ENCODE measurements around the gene ACTA2. TPM values are rescaled to one million over a fixed set of nuclear protein-coding genes. Genes with fewer than 3 reads are reported as not detected.
A peak's percentile ranks its signal among the peaks of the same experiment; 100 is the strongest.

Gene ACTA2
- total RNA-seq, 1 donor = 1.8 TPM

DNA sequence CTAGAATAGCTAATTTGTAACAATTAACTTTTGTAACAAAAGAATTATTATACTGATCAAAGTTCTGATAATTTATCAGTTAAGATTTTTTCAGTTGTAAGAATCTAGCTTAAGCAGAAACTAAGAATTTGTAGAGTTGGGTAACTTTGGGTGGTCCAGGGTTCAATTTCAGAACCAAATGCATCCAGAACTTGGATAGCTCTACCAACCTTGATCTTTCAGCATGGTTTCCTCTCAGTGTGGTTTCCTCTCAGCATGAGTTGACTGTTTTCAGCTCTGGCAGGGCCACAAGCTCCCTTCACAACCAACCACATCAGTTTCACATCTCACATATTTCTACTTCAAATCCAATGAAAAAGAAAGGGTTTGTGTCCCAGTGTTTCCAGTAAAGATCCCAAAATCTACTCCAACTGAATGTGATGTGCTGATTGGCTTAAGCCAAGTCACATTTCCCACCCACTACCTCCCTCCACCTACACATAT is 34.7 kb upstream of the ACTA2 start:
- Histone ChIP-seq H3K4me3 (ENCODE audit: low read length) (no peak overlapping the region), H3K9me3 (ENCODE audit: low read depth, low read length) (no peaks in the 10 kb centered on the region), H3K27me3 (ENCODE audit: insufficient read depth, low read length) (no peaks in the 10 kb centered on the region), H3K4me1 (ENCODE audit: insufficient read depth, low read length) (peaks cover 39% of the 10 kb centered on the region)

DNA sequence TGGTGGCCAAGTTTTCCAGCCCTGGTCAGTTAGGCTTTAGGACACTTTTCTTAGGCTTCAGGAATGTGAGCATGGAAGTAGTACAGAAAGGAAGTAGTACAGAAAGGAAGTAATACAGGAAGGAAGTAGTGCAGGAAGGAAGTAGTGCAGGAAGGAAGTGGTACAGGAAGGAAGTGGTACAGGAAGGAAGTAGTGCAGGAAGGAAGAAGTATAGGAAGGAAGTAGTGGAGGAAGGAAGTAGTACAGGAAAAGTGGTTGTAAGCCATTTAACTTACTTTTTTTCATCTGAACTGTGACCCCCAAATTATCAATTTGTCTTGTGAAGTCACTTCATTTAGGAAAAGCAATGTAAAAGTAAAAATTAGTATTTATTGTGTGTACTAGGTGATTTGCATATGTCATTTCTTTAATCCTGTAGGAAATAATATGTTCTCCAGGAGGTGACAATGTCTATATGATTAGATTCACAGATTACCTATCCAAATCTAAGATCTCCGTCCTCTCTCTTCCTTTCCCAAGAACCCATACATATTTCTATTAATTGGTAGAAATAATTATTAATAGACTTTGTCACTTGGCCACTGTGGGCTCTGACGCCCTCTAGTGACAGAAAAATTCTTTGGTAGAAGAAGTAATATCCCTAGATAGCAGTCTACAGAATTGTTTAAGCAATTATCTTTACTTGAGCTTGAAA is 34.1 kb upstream of the ACTA2 start:
- H3K9me3 ChIP-seq (ENCODE audit: low read depth, low read length) = no peaks in the 10 kb centered on the region
- peaks cover 34% of the 10 kb centered on the region for H3K4me1 ChIP-seq (ENCODE audit: insufficient read depth, low read length)
- H3K4me3 ChIP-seq (ENCODE audit: low read length) = no peak overlapping the region
- no peaks in the 10 kb centered on the region for H3K27me3 ChIP-seq (ENCODE audit: insufficient read depth, low read length)

DNA sequence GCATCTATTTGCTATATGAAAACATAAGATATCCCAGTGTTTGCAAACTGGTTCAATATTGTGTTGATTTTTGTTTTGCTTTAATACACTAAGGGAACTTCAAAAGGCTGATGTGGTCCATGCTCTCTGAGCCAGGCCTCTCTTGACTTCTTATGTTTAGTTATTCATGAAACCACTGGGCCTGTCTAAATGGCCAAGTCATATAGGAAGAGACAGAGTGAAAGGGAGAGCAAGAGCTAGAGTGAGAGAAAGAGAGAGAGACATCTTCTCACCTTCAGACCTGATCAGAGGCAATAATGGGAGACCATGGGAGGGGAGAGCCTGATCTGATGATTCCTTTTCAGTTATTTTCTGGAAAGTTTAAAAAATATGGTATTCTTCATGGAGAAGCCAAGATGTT is 32.0 kb upstream of the ACTA2 start:
- peaks cover 25% of the 10 kb centered on the region for H3K4me1 ChIP-seq (ENCODE audit: insufficient read depth, low read length)
- H3K9me3 ChIP-seq (ENCODE audit: low read depth, low read length) = no peaks in the 10 kb centered on the region
- no peaks in the 10 kb centered on the region for H3K27me3 ChIP-seq (ENCODE audit: insufficient read depth, low read length)
- no peak overlapping the region for H3K4me3 ChIP-seq (ENCODE audit: low read length)

DNA sequence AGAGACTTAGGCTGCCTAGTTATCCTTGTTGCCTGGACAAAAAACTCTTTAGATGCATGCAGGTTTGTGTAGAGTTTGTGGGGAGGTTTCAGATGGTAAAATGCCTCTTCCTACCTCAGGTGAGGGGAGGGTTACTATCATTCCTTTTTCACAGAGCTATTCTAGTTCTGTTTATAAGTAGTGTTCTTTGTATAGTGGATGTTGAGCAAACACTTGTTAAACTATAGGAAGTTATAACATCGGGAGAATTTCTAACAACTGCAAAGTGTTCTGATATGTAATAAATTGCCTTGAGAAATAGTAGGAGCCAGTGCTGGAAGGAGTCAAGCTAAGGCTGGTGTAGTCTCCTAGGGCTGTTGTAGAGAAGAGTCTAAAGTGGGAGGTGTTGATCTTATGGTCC is 31.4 kb upstream of the ACTA2 start:
- H3K4me3 ChIP-seq (ENCODE audit: low read length) = no peak overlapping the region
- peaks cover 19% of the 10 kb centered on the region for H3K4me1 ChIP-seq (ENCODE audit: insufficient read depth, low read length)
- H3K9me3 ChIP-seq (ENCODE audit: low read depth, low read length) = no peaks in the 10 kb centered on the region
- no peaks in the 10 kb centered on the region for H3K27me3 ChIP-seq (ENCODE audit: insufficient read depth, low read length)

DNA sequence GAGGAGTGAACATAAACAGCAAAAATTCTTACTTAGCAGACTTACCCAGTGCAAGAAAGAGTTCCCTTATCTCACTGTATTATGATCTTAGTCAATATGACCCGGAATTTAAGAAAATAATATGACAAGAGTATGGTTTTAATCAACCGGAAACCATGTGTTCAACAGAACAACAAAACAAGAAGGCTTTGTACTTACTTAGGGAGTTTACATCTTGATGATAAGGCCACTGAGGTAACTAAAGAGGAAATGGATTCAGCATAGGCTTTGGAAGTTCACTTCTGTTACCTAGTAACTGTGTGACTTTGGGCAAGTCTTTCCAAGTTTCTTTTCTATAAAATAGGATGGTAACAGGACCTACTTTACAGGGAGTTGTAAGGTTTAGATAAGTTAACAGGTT is 30.6 kb upstream of the ACTA2 start:
- Histone ChIP-seq H3K27me3 (ENCODE audit: insufficient read depth, low read length) (no peaks in the 10 kb centered on the region), H3K4me1 (ENCODE audit: insufficient read depth, low read length) (peaks cover 13% of the 10 kb centered on the region), H3K9me3 (ENCODE audit: low read depth, low read length) (no peaks in the 10 kb centered on the region), H3K4me3 (ENCODE audit: low read length) (no peak overlapping the region)

DNA sequence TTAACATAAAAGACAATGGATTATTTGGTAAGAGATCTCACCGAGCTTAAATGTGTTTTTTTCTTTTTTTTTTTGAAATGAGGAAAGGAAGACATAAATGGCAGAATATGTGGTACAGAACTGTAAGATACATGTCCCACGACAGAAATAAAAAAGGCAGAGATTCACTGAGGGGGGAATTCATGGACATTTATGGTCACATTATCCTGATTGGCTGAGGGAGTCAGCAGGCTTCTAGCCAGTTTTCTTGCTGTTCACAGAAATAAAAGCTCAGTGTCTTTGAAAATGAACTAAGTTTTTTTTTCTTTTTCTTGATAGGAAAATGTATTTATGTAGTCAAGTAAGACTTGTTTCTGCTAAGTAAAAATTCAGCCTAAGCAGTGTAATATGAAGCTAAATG is 29.8 kb upstream of the ACTA2 start:
- Histone ChIP-seq H3K4me3 (ENCODE audit: low read length) (no peak overlapping the region), H3K9me3 (ENCODE audit: low read depth, low read length) (no peaks in the 10 kb centered on the region)

DNA sequence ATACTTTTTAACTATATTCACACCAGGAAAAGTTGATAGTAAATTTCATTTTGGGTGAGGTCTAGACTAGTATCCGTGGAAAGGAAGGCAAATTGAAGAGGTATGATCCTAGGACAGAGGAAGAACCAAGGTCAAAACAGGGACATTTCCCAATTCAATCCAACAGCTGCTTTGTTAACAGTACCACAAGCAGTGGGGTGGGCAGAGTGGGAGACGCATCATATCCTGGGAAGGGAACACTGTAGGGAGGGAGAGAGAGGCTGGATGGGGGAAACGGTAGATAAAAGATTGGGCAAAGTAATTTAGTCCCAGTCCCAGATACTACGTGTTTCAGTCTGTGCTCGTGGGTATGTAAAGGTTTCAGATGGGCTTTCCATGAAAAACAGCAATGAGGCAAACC is 28.9 kb upstream of the ACTA2 start:
- Histone ChIP-seq H3K4me3 (ENCODE audit: low read length) (no peak overlapping the region), H3K4me1 (ENCODE audit: insufficient read depth, low read length) (no peaks in the 10 kb centered on the region), H3K27me3 (ENCODE audit: insufficient read depth, low read length) (no peaks in the 10 kb centered on the region), H3K9me3 (ENCODE audit: low read depth, low read length) (no peaks in the 10 kb centered on the region)

More for the DNA sequence above, 29.8 kb upstream of the ACTA2 start:
- Histone ChIP-seq H3K27me3 (ENCODE audit: insufficient read depth, low read length) (no peaks in the 10 kb centered on the region), H3K4me1 (ENCODE audit: insufficient read depth, low read length) (peaks cover 5% of the 10 kb centered on the region)

DNA sequence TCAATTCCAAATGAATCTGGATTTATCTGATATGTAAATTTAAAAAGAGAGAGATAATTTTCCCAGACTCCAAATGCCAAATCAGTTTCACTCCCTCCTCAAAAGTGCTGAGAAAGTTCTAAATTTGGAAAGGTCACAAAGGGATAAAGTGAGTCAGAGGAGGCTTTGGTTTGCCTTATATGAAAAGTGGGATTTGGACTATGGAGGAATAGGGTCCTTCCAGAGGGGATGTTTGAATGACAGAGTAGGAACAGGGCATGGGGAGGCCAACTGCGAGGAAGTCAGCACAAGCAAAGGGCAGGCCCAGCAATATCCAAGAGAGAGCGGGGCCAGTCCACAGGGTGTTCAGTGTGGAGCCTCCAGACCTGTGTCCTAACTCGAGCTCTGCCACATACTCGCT is 28.2 kb upstream of the ACTA2 start:
- Histone ChIP-seq H3K4me1 (ENCODE audit: insufficient read depth, low read length) (no peaks in the 10 kb centered on the region), H3K4me3 (ENCODE audit: low read length) (no peak overlapping the region), H3K27me3 (ENCODE audit: insufficient read depth, low read length) (no peaks in the 10 kb centered on the region), H3K9me3 (ENCODE audit: low read depth, low read length) (no peaks in the 10 kb centered on the region)

DNA sequence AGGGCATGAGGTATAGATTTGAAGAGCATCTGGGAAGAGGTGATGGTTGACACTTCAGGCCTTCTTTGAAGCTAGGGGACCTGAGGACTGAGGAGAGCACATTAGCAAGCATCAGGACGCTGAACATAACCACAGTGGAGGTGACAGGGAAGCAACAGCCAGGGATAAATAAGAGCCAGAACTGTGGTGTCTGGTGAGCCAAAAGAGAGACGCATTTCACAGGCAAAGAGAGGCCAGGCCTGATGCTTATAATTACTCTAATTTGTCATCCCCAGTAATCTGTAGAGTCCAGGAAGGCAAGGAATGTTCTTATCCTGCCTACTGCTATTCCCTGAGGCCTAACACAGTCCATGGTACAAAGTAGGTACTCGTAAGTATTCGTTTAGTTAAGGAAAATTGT is 27.7 kb upstream of the ACTA2 start:
- Histone ChIP-seq H3K4me1 (ENCODE audit: insufficient read depth, low read length) (peaks cover 5% of the 10 kb centered on the region), H3K27me3 (ENCODE audit: insufficient read depth, low read length) (no peaks in the 10 kb centered on the region), H3K9me3 (ENCODE audit: low read depth, low read length) (no peaks in the 10 kb centered on the region), H3K4me3 (ENCODE audit: low read length) (no peak overlapping the region)

DNA sequence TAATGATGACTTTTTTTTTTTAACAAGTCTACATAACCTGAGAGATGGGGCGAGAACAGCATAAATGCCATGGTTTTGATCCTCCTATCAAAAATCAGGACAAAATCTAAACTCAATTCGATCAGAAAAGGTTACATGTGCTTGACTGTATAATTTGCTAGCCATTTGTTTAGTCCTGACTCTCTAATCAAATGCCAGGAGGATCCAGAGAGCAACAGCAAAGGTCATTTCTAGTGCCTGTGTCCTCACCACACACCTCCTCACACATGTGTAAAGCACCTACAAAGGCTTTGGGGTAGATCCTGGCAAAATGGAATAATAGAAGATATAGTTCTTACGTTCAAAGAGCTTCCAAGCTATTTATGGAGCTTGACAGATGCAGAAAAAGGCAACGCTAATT is 27.0 kb upstream of the ACTA2 start:
- no peaks in the 10 kb centered on the region for H3K27me3 ChIP-seq (ENCODE audit: insufficient read depth, low read length)
- no peak overlapping the region for H3K4me3 ChIP-seq (ENCODE audit: low read length)
- H3K9me3 ChIP-seq (ENCODE audit: low read depth, low read length) = no peaks in the 10 kb centered on the region
- peaks cover 9% of the 10 kb centered on the region for H3K4me1 ChIP-seq (ENCODE audit: insufficient read depth, low read length)

DNA sequence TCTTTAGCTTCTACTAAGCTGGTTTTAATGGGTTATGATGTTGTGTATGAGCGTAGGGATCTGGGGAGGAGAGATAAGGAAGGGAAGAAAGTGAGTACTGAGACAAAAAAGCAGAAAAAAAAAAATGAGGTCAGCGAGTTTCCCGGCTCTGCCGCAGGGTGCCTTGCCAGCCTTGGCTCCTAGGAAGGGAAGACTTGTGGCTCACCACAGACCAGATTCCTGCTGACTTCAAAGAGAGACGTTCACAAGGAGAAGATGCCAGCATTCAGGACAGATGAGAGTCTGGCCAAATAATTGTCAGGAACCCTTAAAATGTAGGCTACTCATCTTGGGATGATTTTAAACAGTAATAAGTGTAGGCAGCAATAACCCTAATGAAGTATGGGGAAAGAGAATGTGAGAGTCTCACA is 26.6 kb upstream of the ACTA2 start:
- Histone ChIP-seq H3K27me3 (ENCODE audit: insufficient read depth, low read length) (no peaks in the 10 kb centered on the region), H3K4me3 (ENCODE audit: low read length) (no peak overlapping the region), H3K4me1 (ENCODE audit: insufficient read depth, low read length) (peaks cover 12% of the 10 kb centered on the region), H3K9me3 (ENCODE audit: low read depth, low read length) (no peaks in the 10 kb centered on the region)

DNA sequence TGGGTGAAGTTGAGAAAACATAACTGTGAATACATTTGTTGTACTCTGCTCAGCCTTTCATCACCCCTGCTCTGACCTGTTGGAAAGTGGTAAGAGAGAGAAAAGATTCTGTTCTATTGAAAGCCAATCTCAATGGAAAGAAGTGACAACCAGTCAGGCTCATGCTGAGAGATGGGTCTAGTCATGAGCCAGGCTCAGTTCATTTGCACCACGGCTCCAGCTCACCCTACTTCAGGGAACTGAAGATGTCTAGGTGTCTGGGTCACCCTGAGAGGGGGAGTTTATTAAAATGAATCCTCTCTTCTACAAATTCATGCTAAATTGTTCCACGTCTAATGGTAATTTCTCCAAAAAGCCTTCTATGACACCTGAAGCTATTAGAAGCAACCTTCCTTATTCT is 25.9 kb upstream of the ACTA2 start:
- Histone ChIP-seq H3K9me3 (ENCODE audit: low read depth, low read length) (no peaks in the 10 kb centered on the region), H3K4me1 (ENCODE audit: insufficient read depth, low read length) (peaks cover 12% of the 10 kb centered on the region), H3K27me3 (ENCODE audit: insufficient read depth, low read length) (no peaks in the 10 kb centered on the region), H3K4me3 (ENCODE audit: low read length) (no peak overlapping the region)

DNA sequence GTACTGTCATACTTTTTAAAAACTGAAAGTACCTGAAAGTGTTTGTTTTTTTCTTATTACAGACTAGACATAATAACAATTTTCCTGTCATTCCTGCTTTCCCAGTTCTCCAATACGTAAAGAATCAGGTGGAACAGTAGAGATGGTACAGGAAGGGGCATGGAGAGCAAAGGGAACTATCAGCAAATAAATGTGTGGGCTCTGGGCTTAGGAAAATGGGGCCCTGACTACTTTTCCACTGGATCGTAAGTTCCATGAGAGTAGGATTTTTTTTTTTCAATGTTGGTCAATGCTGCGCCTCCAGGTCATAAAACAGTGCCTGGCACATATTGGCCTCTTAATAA is 22.8 kb upstream of the ACTA2 start:
- Histone ChIP-seq H3K4me1 (ENCODE audit: insufficient read depth, low read length) (peaks cover 12% of the 10 kb centered on the region), H3K4me3 (ENCODE audit: low read length) (peak overlapping the region; percentile 50), H3K27me3 (ENCODE audit: insufficient read depth, low read length) (no peaks in the 10 kb centered on the region), H3K9me3 (ENCODE audit: low read depth, low read length) (no peaks in the 10 kb centered on the region)

DNA sequence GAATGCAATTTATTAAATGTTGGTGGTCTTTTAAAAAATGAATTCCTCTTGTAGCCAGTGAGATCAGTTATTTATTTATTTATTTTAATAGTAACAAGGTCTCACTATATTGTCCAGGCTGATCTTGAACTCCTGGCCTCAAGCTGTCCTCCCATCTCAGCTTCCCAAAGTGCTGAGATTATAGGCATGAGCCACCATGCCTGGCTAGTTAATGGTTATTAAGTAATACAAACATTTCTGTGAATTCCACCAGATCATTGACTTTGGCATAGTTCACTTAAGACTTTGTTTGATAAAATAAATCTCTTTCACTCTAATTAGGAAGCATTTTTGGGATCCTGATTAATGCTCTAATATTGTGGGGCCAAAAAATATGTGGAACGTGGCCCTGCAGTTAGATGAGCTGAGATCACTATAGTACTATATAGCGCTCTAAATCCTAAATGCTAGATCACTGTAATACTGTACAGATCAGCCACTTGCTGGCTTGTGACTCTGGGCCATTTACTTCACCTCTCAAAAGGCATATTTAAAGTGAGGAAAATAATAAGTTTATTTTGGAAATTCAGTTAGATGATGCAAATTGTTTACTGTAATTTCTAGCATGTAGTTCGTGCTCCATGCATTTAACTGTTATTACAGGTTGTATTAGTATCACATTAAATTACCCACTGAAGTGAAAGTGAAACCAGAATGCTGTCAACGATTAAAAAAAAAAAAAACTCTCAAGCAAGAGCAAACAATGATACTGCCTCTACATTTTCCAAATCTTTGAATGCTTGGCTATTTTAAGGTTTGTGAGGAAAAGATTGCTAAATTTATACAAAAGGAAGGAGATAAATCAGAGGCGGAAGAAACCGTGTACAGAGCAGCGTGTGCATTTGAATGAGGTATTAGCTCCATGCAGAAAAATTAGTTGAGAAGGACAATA is 22.1 kb upstream of the ACTA2 start:
- peaks cover 12% of the 10 kb centered on the region for H3K4me1 ChIP-seq (ENCODE audit: insufficient read depth, low read length)
- H3K27me3 ChIP-seq (ENCODE audit: insufficient read depth, low read length) = no peaks in the 10 kb centered on the region
- H3K4me3 ChIP-seq (ENCODE audit: low read length) = peak overlapping the region; percentile 50
- H3K9me3 ChIP-seq (ENCODE audit: low read depth, low read length) = no peaks in the 10 kb centered on the region

DNA sequence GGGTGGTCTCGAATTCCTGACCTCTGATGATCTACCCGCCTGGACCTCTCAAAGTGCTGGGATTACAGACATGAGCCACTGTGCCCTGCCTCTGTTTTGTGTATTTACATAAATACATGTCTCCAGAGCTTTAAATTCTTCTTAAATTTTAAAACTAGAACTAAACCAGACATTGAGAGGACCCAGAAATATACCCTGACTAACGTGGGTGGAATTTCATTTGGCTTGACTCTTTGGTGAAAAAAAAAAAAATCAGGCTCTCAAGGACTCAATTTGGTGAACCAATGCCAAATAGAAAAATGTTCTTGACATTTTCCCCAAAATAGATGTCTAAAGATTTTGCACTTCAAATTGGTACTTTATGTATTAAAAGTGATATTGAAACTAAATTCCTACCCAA is 21.4 kb upstream of the ACTA2 start:
- Histone ChIP-seq H3K4me3 (ENCODE audit: low read length) (no peak overlapping the region), H3K9me3 (ENCODE audit: low read depth, low read length) (no peaks in the 10 kb centered on the region), H3K27me3 (ENCODE audit: insufficient read depth, low read length) (no peaks in the 10 kb centered on the region), H3K4me1 (ENCODE audit: insufficient read depth, low read length) (peaks cover 12% of the 10 kb centered on the region)
